ENCODE measurements around the gene MRPS14.
A peak's percentile ranks its signal among the peaks of the same experiment; 100 is the strongest.

The MRPS14 gene

DNA sequence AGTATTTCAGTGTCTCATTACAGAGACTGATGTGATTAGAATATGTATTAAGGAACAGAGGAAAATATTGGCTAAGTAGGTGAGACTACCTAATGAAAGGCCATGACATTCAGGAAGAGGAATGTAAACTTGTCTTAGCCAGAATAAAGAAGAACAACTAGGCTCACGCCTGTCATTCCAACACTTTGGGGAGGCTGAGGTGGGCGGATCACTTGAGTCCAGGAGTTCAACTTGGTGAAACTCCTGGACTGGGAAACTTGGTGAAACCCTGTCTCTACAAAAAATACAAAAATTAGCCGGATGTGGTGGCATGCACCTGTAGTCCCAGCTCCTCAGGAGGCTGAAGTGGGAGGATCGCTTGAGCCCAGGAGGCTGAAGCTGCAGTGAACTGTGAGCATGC lies 38.3 kb downstream of the MRPS14 start:
- DNase-seq (ENCODE audit: low read depth), result no peak

DNA sequence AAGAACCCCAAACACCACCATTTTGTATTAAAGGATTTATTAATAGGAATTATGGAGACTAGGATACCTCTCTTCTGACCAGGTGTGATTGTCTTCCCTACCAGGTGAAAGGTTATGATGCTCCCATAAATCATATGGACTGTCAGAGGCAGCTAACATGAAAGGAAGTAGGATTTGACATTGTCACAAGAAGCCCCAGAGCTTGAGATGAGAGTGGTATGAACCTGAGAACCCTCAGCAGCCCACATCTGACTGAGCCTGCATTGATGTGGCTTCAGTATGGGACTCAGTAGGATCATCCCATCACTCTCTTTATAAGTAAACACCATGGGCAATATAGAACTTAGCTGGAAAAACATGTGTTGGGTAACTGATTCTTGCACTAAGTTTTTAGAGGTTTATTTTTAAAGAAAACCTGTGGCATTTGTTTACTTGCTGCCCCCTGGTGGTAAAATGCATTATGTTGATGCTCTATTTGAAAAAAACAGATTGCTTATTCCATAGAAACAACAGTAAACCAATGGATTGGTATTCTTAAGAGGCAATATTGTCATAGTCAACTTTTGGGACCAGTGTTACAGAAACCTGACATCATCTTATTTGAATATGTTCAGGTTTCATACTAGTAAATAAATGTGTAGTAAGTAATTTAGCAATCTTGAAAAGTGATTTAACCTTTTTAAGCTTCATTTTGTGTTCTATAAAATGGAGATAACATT lies 40.1 kb downstream of the MRPS14 start:
- peak; percentile 39 for DNase-seq (ENCODE audit: low read depth)

DNA sequence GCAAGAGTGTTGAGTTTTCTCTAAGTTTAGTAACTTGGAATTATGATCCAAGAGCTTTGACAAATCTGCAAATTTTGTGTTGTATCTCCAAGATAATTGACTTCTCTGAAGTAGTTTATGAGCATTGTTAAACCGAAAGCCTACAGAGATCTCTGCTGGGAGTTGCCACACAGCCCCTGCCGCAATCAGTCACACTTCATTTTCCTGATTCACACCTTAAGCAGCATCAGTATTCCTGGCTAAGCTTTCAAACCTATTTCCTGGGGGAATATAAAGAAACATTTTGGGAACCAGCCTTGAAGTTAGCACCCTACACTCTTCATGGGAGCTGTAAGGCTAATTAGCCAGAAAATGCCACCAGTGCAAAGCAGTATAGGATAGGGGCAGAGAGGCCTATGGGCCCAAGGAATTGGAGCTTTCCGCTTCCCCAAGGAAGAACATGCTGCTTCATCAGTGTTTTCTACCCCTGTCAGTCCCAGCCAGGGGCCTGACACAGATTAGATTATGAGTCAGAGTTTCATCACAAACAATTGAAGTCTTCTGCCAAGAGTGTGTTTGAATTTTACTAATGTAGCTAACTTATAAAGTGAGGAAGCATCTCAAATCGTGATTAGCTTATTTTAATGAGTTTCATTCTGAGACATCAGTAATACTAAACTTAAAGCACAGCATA lies 46.7 kb downstream of the MRPS14 start:
- DNase-seq (ENCODE audit: low read depth), result peak; percentile 45

DNA sequence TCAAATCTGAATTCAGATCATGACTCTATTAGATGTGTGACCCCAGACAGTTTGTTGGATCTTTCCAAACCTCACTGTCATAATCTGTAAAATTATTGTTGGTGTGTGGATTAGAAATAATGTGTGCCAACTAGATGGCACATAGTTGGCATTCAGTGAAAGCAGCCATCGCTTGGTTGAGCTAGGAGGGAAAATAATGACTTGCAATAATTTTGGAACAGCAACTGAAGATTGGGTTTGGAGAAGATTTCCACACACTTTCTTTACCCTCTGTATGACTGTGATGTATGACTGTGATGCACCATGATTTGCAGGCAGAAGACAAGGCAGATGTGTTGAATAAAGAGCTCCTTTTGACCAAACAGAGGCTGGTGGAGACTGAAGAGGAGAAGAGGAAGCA lies 47.5 kb downstream of the MRPS14 start:
- no peak for DNase-seq (ENCODE audit: low read depth)

DNA sequence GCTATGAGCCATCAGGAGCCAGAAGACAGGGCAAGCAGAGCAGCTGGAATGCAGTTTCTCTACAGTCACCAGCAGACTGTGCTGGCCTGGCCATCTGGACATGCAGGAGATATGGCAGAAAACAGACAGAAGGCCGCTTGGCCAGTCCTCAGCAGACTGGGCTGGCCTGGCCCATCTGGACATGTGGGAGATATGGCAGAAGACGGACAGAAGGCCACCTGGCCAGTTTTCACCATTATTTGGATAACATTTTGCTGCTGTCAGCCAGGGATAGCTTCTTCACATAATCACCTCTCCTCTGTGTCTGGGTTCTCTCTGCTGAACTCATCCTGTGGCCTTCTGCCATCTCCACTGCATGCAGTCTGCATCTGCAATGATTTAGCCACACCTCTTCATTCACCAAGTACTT lies 48.5 kb downstream of the MRPS14 start:
- no peak for DNase-seq (ENCODE audit: low read depth)

DNA sequence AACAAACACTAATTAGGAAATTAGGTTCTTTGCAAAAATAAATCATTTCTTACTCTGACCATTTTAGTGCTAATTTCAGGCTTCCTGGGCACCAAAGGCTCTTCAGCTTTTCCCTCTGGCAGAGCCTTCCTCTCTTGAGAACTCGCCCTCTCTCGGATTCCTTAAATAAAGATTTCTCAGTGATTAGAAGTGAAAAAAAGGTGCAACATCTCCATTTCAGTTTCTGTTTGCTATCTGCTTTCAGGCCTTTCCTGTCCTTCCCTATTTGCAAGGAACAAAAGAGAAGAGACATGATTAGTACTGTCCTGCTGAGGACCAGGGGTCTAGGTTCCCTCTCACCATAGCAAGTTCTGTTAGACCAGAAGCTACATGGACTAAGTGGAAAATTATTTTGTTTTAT lies 51.3 kb downstream of the MRPS14 start:
- no peak for DNase-seq (ENCODE audit: low read depth)

DNA sequence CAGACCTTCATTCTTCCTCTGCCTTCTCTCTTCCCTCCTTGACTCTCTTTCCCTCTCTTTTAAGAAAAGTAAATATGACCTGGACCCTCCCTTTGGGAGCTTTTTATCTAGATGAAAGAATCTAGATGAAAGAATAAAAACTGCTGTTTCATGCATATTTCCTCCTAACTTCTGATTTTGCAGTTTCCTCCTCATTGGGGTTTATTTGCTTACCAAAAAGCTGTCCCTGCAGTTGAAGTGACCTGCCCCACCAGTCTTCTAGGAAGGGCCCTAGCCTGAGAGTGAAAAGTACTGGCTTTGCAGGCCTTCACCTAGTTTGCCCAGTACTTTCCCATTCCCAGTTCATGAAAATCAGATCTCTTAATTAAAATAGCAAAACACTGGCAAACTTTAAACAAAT lies 51.8 kb downstream of the MRPS14 start:
- no peak for DNase-seq (ENCODE audit: low read depth)

DNA sequence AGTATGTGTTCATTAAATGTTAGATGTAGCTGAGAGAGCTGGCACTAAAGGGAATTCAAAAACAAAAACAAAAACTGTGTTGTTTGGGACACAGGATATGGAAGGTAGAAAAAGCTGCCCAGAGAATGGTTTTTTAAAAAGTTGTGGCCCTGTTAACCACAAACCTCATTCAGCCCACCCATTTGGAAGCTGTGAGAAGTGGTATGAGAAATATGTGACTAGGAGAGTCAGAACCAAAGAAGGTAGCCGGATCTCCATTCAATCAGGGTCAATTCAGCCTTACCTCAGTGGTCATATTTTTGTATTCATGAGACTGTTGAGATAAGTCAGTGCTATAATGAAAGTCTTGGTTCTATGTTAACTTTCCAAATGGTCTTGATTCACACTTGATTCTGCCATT lies 53.2 kb downstream of the MRPS14 start:
- no peak for DNase-seq (ENCODE audit: low read depth)

DNA sequence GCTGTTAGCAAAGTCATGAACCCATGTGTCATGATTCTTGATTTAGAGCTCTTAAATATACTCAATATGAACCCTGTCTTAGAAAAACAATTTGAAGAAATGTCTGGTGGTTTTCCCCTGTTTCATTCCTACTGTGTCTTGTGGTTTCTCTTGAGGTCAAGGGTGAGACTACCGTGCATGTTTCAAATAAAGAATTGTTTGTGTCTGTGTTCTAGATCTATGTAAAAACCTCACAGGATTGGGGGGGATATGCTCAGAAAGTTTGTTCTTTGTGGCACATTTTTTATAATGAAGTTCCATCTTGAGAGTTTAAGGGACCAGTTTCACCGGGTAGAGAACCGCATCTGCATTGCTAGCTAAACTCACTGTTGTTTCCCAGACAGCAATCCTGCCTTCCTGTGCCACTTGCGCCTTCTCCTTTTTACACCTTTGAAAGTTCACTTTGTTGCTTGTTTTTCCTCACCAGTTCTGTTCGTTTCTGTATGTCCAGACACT lies 54.4 kb downstream of the MRPS14 start:
- DNase-seq (ENCODE audit: low read depth), result peak; percentile 12

DNA sequence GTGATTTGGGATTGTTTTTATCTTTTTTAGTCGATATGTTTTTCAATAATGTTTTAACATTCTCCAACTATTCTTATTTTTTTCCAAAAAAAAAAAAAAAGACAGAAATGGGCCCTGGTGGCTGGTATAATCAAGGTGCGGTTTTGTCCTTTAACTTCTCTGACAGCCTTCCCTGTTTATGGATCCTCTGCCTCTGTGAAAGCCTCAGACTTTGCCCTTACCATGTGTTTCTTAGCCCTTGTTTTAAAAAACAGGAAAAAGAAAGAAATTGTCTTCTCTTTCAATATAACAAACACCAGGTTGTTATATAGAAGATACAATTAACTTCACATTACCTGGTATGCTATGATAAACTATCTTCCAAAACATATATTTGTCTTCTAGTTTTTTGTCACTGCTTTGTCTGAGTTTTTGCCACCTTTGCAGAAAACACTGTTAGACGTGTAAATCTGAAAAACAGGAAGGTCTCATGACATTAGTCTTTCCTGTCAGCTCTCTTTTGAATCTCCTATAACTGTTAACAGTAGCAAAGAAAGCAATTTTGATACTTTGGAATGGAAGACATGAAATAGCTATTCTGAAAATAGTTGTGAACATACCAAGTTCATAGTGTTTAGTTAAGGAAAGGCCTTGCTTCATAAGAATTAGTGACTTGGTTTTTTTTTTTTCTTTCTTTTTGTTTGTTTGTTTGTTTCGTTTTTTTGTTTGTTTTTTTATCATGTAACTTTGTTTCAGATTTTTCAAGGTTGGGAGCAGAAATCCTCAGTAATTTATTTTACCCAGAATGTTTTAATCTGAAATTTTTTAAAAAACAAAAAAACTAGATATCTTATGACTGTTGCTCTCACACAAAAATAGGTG lies 55.1 kb downstream of the MRPS14 start:
- DNase-seq (ENCODE audit: low read depth), result no peak

DNA sequence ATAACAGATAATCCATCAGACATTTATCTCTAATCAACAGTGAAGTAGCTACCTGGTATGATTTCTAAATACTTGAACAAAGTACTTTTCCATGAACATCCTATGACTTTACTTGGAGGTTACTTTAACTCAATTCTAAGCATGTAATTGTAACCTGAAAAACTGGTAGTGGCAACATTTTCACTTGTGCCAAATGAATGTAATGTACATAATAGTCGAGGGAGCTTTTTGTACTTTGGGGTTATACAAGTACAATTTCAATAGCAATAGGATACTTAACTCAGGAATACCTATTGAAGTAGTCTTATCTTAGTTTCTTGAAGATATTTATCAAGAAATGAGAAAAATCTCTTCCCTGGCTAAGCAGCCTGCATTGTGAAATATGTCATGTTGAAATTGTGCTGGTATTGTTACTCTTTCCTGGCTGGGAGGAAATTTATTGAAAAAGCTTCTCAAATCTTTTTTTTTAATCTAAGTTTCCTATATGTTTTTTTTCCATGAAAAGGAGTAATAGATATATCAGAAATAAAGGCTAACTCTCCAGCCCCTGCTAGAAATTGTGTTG lies 57.1 kb downstream of the MRPS14 start:
- DNase-seq (ENCODE audit: low read depth), result no peak

DNA sequence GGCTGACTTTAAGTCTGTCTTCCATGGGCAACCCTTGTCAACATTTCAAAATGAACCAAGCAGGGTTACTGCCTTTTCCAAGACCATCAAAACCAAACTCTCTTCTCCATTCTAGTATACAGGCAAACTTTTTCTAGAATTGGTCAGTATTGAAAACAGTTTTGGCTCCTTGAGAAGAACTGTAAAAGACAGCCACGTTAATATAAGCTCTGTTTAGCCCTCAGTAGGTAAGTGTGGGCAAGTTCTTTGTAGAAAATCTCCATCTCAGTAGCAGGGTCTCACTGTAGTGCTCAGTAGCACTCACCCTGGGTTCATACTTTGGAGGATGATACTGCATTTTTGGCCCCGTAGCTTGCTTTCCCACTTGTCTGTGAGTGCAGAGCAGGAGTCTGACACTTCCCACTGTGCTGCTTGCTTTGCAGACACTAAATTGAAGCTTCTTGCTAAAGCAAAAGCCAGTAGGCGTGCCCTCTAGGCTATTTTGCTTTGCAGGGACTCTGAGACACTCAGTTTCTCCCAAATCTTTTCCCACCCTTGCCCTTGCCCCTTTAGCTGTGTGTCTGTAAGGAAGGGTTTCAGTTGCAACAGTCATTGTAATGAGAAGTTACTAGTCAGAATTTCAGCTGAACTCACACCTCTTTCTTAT lies 57.7 kb downstream of the MRPS14 start:
- DNase-seq (ENCODE audit: low read depth), result no peak

DNA sequence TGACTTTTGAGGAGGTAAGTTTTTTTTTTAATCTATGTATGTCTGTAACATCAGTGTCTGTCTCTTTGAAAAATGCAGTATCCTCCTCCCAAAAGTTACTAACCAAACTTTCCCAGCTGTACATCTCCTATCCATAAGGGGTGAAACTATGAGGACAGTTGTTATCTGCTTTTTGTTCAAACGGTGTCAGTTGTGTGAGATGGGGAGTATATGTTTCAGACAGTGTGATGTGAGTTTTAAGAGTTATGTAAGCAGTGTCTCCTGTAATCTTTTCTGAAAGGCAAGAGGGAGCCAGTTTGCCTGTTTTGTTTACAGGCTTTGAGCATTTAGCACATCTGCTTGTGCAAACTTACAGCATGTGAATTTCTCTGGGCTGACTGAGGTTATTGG lies 58.3 kb downstream of the MRPS14 start:
- DNase-seq (ENCODE audit: low read depth), result peak; percentile 13

DNA sequence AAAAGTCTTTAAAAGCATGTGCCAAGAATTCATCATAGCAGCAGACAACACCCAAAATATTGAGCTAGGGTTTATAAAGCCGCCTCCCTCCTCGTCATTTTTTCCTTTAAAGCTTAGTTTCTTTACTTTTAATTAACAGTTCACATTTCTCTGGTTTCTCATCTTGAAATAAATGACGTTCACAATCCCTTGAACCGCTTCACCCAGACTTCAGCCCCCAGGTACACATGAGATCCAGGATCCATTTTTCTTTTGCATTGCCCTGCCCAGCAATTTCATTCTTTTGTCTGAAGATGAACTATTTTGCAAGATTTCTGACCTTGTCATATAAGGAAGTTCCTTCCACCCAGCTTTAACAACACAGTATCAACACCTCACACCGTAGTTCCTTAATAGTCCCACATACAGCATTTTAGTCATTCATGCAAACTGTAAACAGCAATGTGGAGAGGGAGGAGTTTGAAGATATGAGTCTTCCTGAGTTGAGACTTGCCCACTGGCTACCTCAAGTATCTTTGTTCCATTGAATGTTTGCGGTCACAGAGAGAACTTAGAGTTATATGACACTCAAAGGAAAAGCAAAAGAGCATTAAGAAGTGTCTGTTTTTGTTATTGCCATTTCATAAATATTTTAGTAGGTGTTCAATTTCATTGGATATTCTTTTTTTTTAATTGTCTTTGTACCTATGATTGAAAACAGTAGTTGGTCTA lies 58.8 kb downstream of the MRPS14 start:
- DNase-seq (ENCODE audit: low read depth), result no peak

DNA sequence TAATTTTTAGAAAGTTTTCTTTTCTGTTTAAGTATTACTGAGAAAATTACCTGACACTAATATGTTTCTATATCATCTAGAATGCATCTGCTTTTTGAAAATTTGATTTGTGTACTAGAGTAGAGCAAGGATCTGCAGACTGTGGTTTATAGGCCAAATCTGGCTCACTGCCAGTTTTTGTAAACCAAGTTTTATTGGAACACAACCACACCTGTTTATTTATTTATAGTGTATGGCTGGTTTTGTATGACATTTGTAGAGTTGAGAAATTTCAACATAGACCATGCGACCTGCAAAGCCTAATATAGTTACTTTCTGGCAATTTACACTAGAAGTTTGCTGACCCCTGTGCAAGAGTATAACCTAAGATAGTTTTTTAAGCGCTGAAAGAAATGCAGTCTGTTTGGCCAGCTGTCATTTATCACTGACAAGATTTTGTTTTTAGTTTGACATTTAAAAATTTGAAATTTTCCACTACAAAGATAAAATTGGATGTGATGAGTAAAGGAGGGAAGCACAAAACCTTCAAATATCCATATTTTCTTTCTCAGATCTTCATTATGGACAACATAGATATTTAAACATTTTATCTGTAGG lies 59.6 kb downstream of the MRPS14 start:
- DNase-seq (ENCODE audit: low read depth), result no peak

Data from fibroblast of gingiva (primary cell).